ENCODE measurements around the gene MAPKAPK2. TPM values are rescaled to one million over a fixed set of nuclear protein-coding genes. Genes with fewer than 3 reads are reported as not detected.

MAPKAPK2 gene
- total and polyA plus RNA-seq, 7 donors, result 32.1 to 61.4 (median 39.3) TPM

DNA sequence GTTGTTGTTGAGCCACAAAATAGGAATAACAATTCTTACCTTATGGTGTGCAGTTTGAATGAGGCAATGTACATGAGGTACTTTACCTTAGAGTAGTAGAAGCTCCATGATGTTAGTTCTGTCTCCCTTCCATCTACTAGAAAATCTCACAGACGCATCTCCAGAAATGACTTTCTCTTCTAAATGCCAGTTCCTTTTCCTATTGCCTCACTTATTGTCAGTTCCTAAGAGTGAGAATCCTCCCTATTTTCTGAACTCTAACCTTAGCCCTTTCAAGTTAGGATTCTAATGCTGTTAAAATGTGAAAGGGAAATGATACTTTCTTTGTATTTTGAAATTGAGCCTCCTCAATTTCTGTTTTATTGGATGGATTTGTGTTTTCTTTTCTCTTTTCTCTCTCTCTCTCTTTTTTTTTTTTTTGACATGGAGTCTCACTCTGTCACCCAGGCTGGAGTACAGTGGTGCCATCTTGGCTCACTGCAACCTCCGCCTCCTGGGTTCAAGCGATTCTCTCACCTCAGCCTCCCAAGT is 18.6 kb upstream of the MAPKAPK2 start:
- TF ChIP-seq EP300 (IDR thresholded peaks at IDR 0.05) (no peak), POLR2AphosphoS5 (IDR thresholded peaks at IDR 0.05) (no peak), POLR2A (IDR thresholded peaks at IDR 0.05) (no peak)
- TF ChIP-seq, protein P1, sequence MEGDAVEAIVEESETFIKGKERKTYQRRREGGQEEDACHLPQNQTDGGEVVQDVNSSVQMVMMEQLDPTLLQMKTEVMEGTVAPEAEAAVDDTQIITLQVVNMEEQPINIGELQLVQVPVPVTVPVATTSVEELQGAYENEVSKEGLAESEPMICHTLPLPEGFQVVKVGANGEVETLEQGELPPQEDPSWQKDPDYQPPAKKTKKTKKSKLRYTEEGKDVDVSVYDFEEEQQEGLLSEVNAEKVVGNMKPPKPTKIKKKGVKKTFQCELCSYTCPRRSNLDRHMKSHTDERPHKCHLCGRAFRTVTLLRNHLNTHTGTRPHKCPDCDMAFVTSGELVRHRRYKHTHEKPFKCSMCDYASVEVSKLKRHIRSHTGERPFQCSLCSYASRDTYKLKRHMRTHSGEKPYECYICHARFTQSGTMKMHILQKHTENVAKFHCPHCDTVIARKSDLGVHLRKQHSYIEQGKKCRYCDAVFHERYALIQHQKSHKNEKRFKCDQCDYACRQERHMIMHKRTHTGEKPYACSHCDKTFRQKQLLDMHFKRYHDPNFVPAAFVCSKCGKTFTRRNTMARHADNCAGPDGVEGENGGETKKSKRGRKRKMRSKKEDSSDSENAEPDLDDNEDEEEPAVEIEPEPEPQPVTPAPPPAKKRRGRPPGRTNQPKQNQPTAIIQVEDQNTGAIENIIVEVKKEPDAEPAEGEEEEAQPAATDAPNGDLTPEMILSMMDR (IDR thresholded peaks at IDR 0.05), result no peak
- peaks cover 0 to 15% (median 11%) of the 10 kb centered on the region in 4 donors for H3K4me1 ChIP-seq
- no peak overlapping the region for H3K27ac ChIP-seq
- no peaks in the 10 kb centered on the region for H3K9me3 ChIP-seq
- no peak overlapping the region for H3K4me3 ChIP-seq
- intact Hi-C loops (cut with DNase I), result loop anchor here (5.0 kb wide), 1 partner anchor 174 kb away; no protein-coding TSS in a partner anchor
- no peaks in the 10 kb centered on the region for H3K27me3 ChIP-seq
- no peak for DNase-seq
- H3K36me3 ChIP-seq, result no peaks in the 10 kb centered on the region
- 94 to 98% methylated on average over 3 of the region's 3 CpGs for WGBS, 2 donors

DNA sequence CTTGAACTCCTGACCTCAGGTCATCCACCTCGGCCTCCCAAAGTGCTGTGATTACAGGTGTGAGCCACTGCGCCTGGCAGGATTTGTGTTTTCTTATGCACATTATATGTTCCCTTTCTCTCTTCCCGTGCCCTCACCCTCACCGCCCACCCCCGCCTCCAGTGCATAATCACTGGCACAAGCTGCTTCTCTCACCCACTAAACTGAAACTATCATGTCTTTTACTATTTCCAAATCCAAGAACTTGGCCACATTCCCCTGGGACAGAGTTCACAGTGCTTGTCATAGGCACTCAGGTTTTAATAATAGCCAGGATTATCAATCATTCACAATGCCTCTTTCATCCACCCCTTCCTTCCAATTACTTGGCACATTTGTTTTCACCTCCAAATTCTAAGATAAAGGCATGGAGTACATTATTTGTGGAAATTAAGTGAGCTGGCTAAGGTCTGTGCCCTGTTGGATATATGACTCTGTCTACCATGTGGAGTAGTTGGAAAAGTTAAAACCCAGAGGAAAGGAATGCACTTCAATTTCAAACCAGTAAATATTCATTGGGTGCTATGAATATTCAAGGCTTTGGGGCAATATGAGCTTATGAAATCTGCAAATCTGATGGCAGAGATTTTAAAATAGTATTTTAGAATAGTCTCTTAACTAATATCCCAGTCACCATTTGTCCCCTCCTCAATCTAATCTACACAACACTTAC is 17.6 kb upstream of the MAPKAPK2 start:
- DNase-seq, result no peak
- intact Hi-C loops (cut with DNase I), result loop anchor here (5.0 kb wide), 1 partner anchor 175 kb away; no protein-coding TSS in a partner anchor
- H3K9me3 ChIP-seq, result no peaks in the 10 kb centered on the region
- TF ChIP-seq POLR2AphosphoS5 (IDR thresholded peaks at IDR 0.05), result no peak
- no peak for TF ChIP-seq POLR2A (IDR thresholded peaks at IDR 0.05)
- TF ChIP-seq, protein P1 (IDR thresholded peaks at IDR 0.05), result no peak
- TF ChIP-seq EP300 (IDR thresholded peaks at IDR 0.05), result no peak
- no peaks in the 10 kb centered on the region for H3K36me3 ChIP-seq
- H3K27ac ChIP-seq, result no peak overlapping the region
- peaks cover 0 to 16% (median 13%) of the 10 kb centered on the region in 4 donors for H3K4me1 ChIP-seq
- no peaks in the 10 kb centered on the region for H3K27me3 ChIP-seq
- no peak overlapping the region for H3K4me3 ChIP-seq
- 56 to 76% methylated on average over 5 of the region's 5 CpGs for WGBS, 2 donors

DNA sequence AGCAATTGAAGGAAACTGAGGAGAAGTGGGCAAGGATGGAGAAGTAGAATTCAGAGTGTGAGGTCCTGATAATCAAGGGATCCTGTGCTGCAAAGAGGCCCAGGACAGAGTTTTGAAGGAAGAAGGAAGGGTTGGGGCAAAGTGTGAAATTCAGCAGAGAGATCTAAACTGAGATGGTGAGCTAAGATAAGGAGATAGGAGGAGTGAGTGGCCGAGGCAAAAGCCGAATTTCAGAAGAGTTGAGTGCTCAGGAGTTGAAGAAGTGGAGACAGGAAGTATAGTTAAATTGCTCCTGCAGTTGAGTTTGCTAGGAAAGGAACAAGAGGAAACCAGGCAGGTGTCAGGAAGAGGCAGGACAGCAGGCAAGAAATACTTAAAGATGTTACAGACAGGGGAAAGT is 16.4 kb upstream of the MAPKAPK2 start:
- H3K27ac ChIP-seq, result no peak overlapping the region
- no peaks in the 10 kb centered on the region for H3K36me3 ChIP-seq
- H3K4me3 ChIP-seq, result no peak overlapping the region
- intact Hi-C loops (cut with DNase I), result loop anchor here (5.0 kb wide), 1 partner anchor 176 kb away; no protein-coding TSS in a partner anchor
- H3K27me3 ChIP-seq, result no peaks in the 10 kb centered on the region
- H3K4me1 ChIP-seq, result peaks cover 0 to 28% (median 18%) of the 10 kb centered on the region in 4 donors
- no peak for DNase-seq
- 36 to 70% methylated on average over 2 of the region's 2 CpGs for WGBS, 2 donors
- no peaks in the 10 kb centered on the region for H3K9me3 ChIP-seq
- TF ChIP-seq POLR2AphosphoS5 (IDR thresholded peaks at IDR 0.05), result no peak
- no peak for TF ChIP-seq EP300 (IDR thresholded peaks at IDR 0.05)
- no peak for TF ChIP-seq POLR2A (IDR thresholded peaks at IDR 0.05)
- TF ChIP-seq, protein P1 (IDR thresholded peaks at IDR 0.05), result no peak

DNA sequence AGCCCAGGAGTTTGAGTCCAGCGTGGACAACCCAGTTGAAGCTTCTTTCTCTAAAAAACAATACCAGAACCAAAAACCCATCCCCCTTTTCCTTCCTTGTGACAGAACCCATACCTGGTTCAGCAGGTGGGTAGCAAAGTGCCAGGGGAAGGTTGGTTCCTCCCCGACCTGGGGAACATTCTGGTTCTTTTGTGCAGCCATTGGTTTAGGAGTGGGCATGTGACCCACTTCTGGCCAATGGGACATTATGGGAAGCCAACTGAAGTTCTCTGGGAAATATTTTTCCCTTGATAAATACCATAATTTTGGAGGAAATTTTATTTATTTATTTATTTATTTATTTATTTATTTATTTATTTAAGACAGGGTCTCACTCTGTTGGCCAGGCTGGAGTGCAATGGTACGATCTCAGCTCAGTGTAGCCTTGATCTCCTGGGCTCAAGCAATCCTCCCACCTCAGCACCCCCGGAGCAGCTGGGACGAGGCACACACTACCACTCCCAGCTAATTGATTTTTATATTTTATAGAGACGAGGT is 15.8 kb upstream of the MAPKAPK2 start:
- no peaks in the 10 kb centered on the region for H3K36me3 ChIP-seq
- H3K27ac ChIP-seq, result no peak overlapping the region
- TF ChIP-seq EP300 (IDR thresholded peaks at IDR 0.05) (no peak), POLR2A (IDR thresholded peaks at IDR 0.05) (no peak), POLR2AphosphoS5 (IDR thresholded peaks at IDR 0.05) (no peak)
- TF ChIP-seq, protein P1 (IDR thresholded peaks at IDR 0.05), result no peak
- H3K9me3 ChIP-seq, result no peaks in the 10 kb centered on the region
- H3K4me1 ChIP-seq, result peaks cover 0 to 28% (median 16%) of the 10 kb centered on the region in 4 donors
- H3K27me3 ChIP-seq, result no peaks in the 10 kb centered on the region
- DNase-seq, result no peak
- 85 to 90% methylated on average over 6 of the region's 6 CpGs for WGBS, 2 donors
- intact Hi-C loops (cut with DNase I), result loop anchor here (5.0 kb wide), 1 partner anchor 177 kb away; no protein-coding TSS in a partner anchor
- no peak overlapping the region for H3K4me3 ChIP-seq

Measured in sigmoid colon (tissue), 7 donors.